Panc1 (cell line): ENCODE results near the gene LZTS3. TPM values are rescaled to one million over a fixed set of nuclear protein-coding genes. Genes with fewer than 3 reads are reported as not detected.

Source experiments
- ATAC-seq: fragments of 200-7000 bp; cut with Tn5 transposase; 2 replicates; pipeline ENCODE4 v1.9.1; 2020; ENCODE audit warnings: mild to moderate bottlenecking, moderate library complexity
- BruUV-seq: library from RNA; stranded (reverse); fragments of 400-500 nt; replicated peaks from 2 replicates; lab custom pipeline; 2021; lab: Mats Ljungman, UMichigan
- CTCF ChIA-PET: fragments of 300-600 bp; sonication (Branson Sonifier 250); formaldehyde crosslinking; loops from one replicate; lab custom pipeline; 2022; ENCODE audit warnings: antibody characterized with exemption; lab: Charles Lee
- POLR2A ChIA-PET: fragments of 300-600 bp; sonication (Branson Sonifier 250); formaldehyde crosslinking; loops from one replicate; lab custom pipeline; 2022; ENCODE audit warnings: antibody characterized with exemption; lab: Charles Lee
- DNase-seq: peaks from one replicate; pipeline ENCODE4 v3.0.0-alpha.2; 2010; ENCODE audit warnings: low read depth, low spot score
- H3K27ac ChIP-seq: 2 replicates; pipeline ENCODE4 v1.5.1; 2011; ENCODE audit warnings: mild to moderate bottlenecking, low read length, inconsistent platforms
- H3K27me3 ChIP-seq: fragments of 200-500 bp; sonication (Bioruptor generic); 2 replicates; pipeline ENCODE4 v1.6.0; 2014; ENCODE audit warnings: low read length, inconsistent platforms; ENCODE audit not compliant: control insufficient read depth, insufficient read depth
- H3K36me3 ChIP-seq: fragments of 200-500 bp; sonication (Bioruptor generic); 2 replicates; pipeline ENCODE4 v1.5.1; 2014; ENCODE audit warnings: inconsistent platforms, mild to moderate bottlenecking, low read length, moderate library complexity; ENCODE audit not compliant: control insufficient read depth, insufficient read depth
- H3K4me1 ChIP-seq: 2 replicates; pipeline ENCODE4 v1.5.1; 2011; ENCODE audit warnings: inconsistent platforms, mild to moderate bottlenecking, low read length, moderate library complexity; ENCODE audit not compliant: control insufficient read depth, insufficient read depth
- H3K4me3 ChIP-seq, 2 experiments: 2 replicates each; pipeline ENCODE4 v1.5.1; 2011 to 2012; ENCODE audit warnings: low read depth in 2 of 2, low read length in 2 of 2, mild to moderate bottlenecking in 2 of 2, inconsistent platforms in 1 of 2, moderate library complexity in 1 of 2
- H3K9me3 ChIP-seq: fragments of 200-500 bp; sonication (Bioruptor generic); 2 replicates; pipeline ENCODE4 v1.5.1; 2014; ENCODE audit warnings: low read depth, mild to moderate bottlenecking, inconsistent platforms, low read length, moderate library complexity; ENCODE audit not compliant: control insufficient read depth, insufficient read depth
- POLR2AphosphoS5 ChIP-seq: IDR thresholded peaks from 2 replicates; pipeline ENCODE4 v1.6.1; 2012; ENCODE audit warnings: mild to moderate bottlenecking, low read depth, low read length, moderate library complexity
- SIN3A ChIP-seq: IDR thresholded peaks from 2 replicates; pipeline ENCODE4 v1.6.1; 2012; ENCODE audit warnings: low read depth, mild to moderate bottlenecking, low read length, moderate library complexity, borderline replicate concordance; ENCODE audit not compliant: insufficient read depth
- TCF7L2 ChIP-seq: IDR thresholded peaks from 2 replicates; pipeline ENCODE4 v1.6.1; 2011; ENCODE audit warnings: mild to moderate bottlenecking, low read depth, low read length, inconsistent platforms
- in situ Hi-C: cut with HindIII; loops from 2 replicates; pipeline ENCODE4 v1.10.0; 2016; ENCODE audit warnings: low sequenced_read_pairs, low pct_unique_long_range_greater_than_20kb
- intact Hi-C: fragments of 100-400 bp; cut with micrococcal nuclease; formaldehyde crosslinking; loops from one replicate; pipeline ENCODE4 v1.10.0; 2022; ENCODE audit not compliant: unreplicated experiment
- total RNA-seq: library from RNA; stranded (reverse); gene quantifications from one replicate; pipeline ENCODE4 v1.2.1, GENCODE V29; 2021; ENCODE audit not compliant: unreplicated experiment
- TF ChIP-seq, protein P1 (sequence below): fragments of 450-650 bp; IDR thresholded peaks from 2 replicates; pipeline ENCODE4 v1.5.1; 2017; ENCODE audit warnings: mild to moderate bottlenecking
- TF ChIP-seq, protein P2 (sequence below), 2 experiments: IDR thresholded peaks; 2 replicates each; pipeline ENCODE4 v1.6.1; 2011 to 2012; ENCODE audit warnings: low read depth in 2 of 2, control low read depth in 1 of 2, low read length in 1 of 2, mild to moderate bottlenecking in 1 of 2, moderate library complexity in 1 of 2; ENCODE audit not compliant: insufficient read depth in 1 of 2

LZTS3 gene
- total RNA-seq, 1 experiment from 2014 or later = 5.2 TPM

DNA sequence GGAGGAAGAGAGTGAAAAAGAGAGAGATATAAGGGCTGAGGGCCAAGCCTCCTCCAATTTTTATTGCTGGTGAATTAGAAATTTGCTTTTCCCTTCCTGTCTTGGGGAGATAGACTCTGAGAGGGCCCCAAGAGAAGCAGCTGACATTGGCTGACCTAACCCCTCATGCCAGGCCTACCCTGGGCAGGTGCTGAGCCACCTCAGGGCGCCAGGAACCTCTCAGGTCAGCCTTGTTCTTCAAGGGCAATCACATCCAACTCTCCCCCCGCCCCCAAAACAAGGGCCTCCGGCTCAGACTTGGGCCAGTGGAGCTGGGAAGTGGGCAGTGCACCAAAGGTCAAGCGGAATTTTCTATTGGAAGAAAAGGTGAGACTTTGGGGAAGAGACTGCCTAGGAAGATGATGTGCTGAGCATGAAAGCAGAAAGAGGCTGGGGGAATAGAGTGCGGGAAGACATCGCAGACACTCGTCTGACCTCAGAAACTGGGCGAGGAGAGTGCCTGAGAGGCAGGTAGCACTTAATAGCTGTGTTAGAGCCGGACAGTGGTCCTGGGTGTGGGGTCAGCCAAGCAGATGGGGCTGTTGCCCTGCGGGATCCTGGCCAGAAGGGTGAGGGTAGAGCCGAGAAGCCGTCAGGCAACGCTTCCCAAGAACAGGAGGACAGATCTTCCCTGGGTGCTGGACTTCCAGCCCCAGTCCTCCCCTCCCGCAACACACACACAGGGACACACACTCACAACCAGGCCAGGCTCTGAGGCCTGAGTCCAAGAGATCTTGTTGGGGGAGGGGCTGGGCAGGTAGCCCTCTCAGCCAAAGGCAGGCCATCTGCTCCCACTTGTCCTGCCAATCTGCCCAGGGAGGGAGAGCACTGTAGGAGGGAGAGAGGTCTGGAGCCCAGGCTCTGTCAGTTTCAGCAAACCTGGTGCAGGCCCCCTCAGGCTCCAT is 10.0 kb downstream of the LZTS3 start:
- intact Hi-C loops = no loop called here
- H3K4me1 ChIP-seq = 0 out of 2 replicates have a peak, but pooled peaks cover 2% of the 10 kb centered on the region
- ChIA-PET CTCF (interaction anchor here (0.6 kb wide), 1 partner anchor 9 kb away, joined by 3 read pairs; no protein-coding TSS in a partner anchor), POLR2A (no interaction called here)
- H3K27me3 ChIP-seq = no peaks in the 10 kb centered on the region
- TF ChIP-seq, protein P1, sequence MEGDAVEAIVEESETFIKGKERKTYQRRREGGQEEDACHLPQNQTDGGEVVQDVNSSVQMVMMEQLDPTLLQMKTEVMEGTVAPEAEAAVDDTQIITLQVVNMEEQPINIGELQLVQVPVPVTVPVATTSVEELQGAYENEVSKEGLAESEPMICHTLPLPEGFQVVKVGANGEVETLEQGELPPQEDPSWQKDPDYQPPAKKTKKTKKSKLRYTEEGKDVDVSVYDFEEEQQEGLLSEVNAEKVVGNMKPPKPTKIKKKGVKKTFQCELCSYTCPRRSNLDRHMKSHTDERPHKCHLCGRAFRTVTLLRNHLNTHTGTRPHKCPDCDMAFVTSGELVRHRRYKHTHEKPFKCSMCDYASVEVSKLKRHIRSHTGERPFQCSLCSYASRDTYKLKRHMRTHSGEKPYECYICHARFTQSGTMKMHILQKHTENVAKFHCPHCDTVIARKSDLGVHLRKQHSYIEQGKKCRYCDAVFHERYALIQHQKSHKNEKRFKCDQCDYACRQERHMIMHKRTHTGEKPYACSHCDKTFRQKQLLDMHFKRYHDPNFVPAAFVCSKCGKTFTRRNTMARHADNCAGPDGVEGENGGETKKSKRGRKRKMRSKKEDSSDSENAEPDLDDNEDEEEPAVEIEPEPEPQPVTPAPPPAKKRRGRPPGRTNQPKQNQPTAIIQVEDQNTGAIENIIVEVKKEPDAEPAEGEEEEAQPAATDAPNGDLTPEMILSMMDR = no peak
- TF ChIP-seq, protein P2, sequence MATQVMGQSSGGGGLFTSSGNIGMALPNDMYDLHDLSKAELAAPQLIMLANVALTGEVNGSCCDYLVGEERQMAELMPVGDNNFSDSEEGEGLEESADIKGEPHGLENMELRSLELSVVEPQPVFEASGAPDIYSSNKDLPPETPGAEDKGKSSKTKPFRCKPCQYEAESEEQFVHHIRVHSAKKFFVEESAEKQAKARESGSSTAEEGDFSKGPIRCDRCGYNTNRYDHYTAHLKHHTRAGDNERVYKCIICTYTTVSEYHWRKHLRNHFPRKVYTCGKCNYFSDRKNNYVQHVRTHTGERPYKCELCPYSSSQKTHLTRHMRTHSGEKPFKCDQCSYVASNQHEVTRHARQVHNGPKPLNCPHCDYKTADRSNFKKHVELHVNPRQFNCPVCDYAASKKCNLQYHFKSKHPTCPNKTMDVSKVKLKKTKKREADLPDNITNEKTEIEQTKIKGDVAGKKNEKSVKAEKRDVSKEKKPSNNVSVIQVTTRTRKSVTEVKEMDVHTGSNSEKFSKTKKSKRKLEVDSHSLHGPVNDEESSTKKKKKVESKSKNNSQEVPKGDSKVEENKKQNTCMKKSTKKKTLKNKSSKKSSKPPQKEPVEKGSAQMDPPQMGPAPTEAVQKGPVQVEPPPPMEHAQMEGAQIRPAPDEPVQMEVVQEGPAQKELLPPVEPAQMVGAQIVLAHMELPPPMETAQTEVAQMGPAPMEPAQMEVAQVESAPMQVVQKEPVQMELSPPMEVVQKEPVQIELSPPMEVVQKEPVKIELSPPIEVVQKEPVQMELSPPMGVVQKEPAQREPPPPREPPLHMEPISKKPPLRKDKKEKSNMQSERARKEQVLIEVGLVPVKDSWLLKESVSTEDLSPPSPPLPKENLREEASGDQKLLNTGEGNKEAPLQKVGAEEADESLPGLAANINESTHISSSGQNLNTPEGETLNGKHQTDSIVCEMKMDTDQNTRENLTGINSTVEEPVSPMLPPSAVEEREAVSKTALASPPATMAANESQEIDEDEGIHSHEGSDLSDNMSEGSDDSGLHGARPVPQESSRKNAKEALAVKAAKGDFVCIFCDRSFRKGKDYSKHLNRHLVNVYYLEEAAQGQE (IDR thresholded peaks at IDR 0.05; ENCODE audit: insufficient read depth in 1 of 2, low read depth in 2 of 2, low read length in 1 of 2) = no peak
- in situ Hi-C loops = no loop called here
- BruUV-seq = no TSS peak
- ATAC-seq = no peak
- H3K9me3 ChIP-seq = no peaks in the 10 kb centered on the region
- no peak overlapping the region for H3K27ac ChIP-seq
- no peak overlapping the region for H3K4me3 ChIP-seq
- H3K36me3 ChIP-seq = peaks cover 7% of the 10 kb centered on the region; the same call in 1 of the 2 replicates
- no peak for DNase-seq

DNA sequence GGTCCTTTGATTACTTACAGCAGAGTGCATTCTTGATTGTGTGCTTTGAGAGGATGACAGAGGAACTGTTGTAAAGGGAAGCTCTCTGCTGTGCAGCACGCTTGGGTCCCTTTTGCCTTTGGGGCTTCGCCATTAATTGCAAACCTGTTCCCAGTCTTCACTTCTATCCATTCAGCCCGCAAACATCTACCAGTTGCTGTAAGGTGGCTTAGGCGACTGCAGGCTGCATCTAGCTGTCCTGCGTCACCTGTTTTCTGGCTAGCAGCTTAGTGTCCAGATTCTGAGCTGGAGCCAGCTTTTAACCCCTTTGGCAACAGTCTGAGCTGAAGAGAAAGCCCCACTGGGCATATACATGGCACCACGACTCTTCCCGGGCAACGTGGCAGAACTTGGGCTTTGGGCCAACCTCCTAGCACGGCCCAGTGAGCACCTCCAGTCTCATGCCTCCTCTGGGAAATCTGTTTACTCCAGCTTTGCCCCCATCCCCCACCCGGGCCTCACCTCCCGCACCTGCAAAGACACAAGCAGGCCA is 11.2 kb downstream of the LZTS3 start:
- no peaks in the 10 kb centered on the region for H3K9me3 ChIP-seq
- intact Hi-C loops (no loop called here), in situ Hi-C loops (no loop called here)
- no TSS peak for BruUV-seq
- DNase-seq (no peak), ATAC-seq (no peak)
- no peaks in the 10 kb centered on the region for H3K27me3 ChIP-seq
- CTCF ChIA-PET = no interaction called here
- H3K36me3 ChIP-seq = peaks cover 7% of the 10 kb centered on the region; the same call in 1 of the 2 replicates
- H3K4me1 ChIP-seq = peaks cover 13% of the 10 kb centered on the region
- H3K27ac ChIP-seq = no peak overlapping the region
- H3K4me3 ChIP-seq = no peak overlapping the region
- TF ChIP-seq, protein P2 (IDR thresholded peaks at IDR 0.05; ENCODE audit: insufficient read depth in 1 of 2, low read depth in 2 of 2, low read length in 1 of 2) = no peak
- TF ChIP-seq TCF7L2 (no peak), SIN3A (no peak), POLR2AphosphoS5 (no peak)
- TF ChIP-seq, protein P1 = no peak
- POLR2A ChIA-PET = no interaction called here
